Epithelial cell of esophagus (primary cell): ENCODE measurements around the gene NDC80.
"Not testable (repeated sequence)": the region's sequence is repeated elsewhere in the genome, so short reads cannot be mapped to it uniquely, and the experiment has no call there.

Source experiments
- DNase-seq: peaks from one replicate; pipeline ENCODE4 v3.0.0; 2010; ENCODE audit warnings: low read depth
- H3K4me3 ChIP-seq: 2 replicates; pipeline ENCODE4 v1.5.1; 2011; ENCODE audit warnings: mild to moderate bottlenecking, low read length, control low read depth
- TF ChIP-seq, protein P1 (sequence below): IDR thresholded peaks from 2 replicates; pipeline ENCODE4 v1.5.1; 2011; ENCODE audit warnings: low read depth, mild to moderate bottlenecking, low read length, control low read depth, inconsistent platforms; ENCODE audit not compliant: insufficient read depth; ENCODE audit errors: missing control alignments

The NDC80 gene

DNA sequence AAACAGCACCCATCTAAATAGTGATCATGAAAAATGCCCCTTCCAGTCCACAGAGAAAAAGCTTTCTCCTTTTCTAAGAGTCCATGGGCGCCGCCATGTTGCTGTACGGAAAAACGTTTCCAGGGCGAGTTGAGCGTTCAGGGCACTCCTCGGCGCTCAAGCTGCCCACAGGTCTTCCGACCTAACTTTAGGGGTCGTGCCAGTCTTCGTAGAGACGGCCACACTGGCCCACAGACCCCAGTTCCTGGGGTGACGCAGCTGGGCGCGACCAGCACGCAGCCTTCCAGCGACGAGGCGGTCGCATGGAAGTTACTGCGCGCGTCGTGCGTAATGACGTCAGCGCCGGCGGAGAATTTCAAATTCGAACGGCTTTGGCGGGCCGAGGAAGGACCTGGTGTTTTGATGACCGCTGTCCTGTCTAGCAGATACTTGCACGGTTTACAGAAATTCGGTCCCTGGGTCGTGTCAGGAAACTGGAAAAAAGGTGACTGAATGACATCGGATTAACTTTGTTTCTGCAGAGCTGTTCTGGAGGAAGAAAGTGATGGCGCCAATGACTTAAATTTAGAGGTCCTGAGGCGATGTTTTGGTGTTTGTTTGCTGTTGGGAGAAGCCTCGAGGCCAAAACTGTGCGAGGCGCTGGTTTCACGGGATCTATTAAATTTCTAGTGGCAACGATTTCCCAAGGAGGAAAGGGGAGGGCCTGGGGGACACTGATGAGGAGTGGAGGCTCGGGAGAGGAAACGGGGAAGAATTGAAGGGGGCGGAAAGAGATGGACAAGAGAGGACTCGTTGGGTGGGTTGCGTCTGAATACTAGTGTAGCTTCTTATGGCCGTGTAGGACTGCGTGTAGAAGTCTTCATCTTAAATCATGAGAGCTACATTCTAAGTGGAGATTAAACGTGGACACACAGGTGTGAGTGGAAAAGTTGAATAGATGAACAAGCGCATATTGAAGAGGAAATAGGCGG lies at the start of gene NDC80, which contains the start of gene METTL4:
Gene NDC80 (plus strand): TSS at position 358 of the 971 bp plus-strand sequence. CDS start 1,429 bp downstream, outside the sequence.
Gene METTL4 (minus strand): TSS at position 306 of the 971 bp plus-strand sequence. CDS start 4,289 bp downstream, outside the sequence.
- TF ChIP-seq, protein P1, sequence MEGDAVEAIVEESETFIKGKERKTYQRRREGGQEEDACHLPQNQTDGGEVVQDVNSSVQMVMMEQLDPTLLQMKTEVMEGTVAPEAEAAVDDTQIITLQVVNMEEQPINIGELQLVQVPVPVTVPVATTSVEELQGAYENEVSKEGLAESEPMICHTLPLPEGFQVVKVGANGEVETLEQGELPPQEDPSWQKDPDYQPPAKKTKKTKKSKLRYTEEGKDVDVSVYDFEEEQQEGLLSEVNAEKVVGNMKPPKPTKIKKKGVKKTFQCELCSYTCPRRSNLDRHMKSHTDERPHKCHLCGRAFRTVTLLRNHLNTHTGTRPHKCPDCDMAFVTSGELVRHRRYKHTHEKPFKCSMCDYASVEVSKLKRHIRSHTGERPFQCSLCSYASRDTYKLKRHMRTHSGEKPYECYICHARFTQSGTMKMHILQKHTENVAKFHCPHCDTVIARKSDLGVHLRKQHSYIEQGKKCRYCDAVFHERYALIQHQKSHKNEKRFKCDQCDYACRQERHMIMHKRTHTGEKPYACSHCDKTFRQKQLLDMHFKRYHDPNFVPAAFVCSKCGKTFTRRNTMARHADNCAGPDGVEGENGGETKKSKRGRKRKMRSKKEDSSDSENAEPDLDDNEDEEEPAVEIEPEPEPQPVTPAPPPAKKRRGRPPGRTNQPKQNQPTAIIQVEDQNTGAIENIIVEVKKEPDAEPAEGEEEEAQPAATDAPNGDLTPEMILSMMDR, result no peak
- DNase-seq, result peak; percentile 90
- peak within 1 kb of the TSS; percentile 87 for H3K4me3 ChIP-seq

DNA sequence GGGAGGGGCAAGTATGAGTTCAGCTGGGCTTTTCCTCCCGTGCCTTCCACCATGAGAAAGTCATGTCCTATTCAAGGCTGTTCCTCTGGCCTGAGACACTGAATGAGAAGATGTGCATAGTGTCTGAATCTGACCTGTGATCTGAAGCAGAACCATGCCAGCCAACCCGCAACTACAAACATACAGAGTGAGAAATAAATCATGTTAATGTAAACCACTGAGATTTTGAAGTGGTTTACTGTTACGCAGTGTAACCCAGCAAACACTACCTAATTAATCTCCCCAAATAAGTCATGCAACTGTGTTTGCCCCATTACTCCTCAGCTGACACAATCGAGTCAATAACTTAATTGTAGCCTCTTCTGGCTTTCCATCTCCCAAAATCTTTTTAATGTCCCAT lies 49.2 kb upstream of the NDC80 start:
- TF ChIP-seq, protein P1, result no peak
- DNase-seq, result no peak
- no peak overlapping the region for H3K4me3 ChIP-seq

DNA sequence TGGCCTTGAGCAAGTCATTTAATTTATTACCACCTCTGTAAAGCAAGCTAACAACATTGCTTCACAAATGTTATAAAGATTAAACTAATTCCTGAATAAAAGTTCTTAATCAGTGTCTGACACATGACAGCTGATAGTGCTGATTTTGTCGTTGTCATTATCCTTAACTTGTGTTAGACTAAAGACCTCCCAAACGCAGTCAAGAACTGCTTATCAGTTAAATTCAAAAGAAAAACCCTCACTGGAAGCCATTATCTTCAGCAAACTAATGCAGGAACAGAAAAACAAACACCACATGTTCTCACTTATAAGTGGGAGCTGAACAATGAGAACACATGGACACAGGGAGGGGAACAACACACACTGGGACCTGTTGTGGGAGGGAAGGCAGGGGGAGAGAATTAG lies 46.6 kb upstream of the NDC80 start:
- DNase-seq, H3K4me3 ChIP-seq: not testable (repeated sequence)

DNA sequence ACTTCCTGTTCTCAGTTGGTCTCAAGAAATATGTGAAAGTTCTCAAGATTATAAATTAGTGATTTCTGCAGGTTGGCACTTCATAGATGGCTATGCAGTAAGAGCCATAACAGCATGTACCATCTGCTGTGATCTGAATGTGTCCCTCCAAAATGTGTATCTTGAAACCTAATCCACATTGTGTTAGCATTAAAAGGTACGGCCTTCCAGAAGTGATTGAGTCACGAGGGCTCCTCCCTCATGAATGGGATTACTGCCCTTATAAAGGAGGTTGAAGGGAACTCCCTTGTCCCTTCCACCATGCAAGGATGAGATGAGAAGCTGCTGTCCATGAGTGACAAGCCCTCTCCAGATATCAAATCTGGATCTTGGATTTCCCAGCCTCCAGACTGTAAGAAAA lies 45.0 kb upstream of the NDC80 start:
- H3K4me3 ChIP-seq, result no peak overlapping the region
- no peak for DNase-seq
- TF ChIP-seq, protein P1, result no peak

DNA sequence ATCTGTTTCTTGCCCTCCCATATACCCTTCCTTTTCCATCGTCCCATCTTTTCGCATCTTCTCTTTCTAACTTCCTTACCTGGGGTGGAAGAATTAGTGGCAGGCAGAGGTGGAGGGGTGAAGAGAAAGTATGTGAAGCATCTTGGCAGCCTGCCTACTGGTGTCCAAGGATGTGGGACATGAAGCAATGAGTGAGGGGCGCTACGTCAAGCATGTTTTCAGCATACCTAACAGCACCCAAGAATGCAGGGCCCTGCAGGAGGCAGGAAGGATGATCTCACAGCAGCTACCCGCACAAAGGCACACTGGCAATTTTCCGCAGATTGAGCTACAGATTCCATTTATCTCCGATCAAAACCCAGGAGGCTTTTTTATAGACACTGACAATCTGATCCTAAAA lies 42.2 kb upstream of the NDC80 start:
- TF ChIP-seq, protein P1, result no peak

DNA sequence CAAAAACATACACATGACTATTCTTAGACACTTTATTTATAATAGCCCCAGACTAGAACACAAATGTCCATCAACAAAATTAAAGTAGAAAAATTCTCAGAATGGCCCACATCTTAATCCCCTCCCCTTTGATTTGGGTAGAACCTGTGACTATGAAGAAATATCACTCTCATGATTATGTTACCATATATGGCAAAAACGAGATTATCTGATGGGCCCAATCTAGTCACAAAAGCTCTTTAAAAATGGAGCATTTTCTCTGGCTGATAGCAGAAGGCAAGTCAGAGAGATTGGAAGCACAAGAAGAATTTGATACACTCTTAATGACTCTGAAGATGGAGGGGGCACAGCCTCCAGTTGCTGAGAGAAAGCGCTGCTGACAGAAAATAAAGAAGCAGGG lies 39.6 kb upstream of the NDC80 start:
- TF ChIP-seq, protein P1, result no peak

More for the DNA sequence above, 42.2 kb upstream of the NDC80 start:
- no peak for DNase-seq
- no peak overlapping the region for H3K4me3 ChIP-seq

DNA sequence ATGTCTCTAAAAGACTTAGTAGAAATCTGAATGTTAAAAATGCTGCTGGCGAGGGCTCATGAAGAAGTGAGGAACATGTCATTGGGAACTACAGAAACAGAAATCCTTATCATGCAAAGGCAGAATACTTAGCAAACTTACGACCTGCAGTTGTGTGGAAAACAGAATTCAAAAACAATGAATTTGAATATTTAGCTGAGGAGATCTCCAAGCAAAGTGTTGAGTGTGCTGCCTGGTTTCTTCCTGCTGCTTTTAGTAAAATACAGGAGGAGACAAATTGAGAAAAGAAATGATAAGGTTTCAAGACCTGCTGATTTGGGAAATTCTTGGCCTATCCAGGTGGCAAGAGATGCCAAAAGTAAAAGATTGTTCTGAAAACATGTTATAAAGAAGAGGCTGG lies 38.6 kb upstream of the NDC80 start:
- no peak for DNase-seq
- TF ChIP-seq, protein P1, result no peak
- H3K4me3 ChIP-seq, result no peak overlapping the region

More for the DNA sequence above, 39.6 kb upstream of the NDC80 start:
- H3K4me3 ChIP-seq, result no peak overlapping the region
- DNase-seq, result no peak
